Measurements from ENCODE around the gene YAP1. TPM values are rescaled to one million over a fixed set of nuclear protein-coding genes. Genes with fewer than 3 reads are reported as not detected.

Gene YAP1
- polyA plus RNA-seq, 1 donor = 78.8 TPM

GRCh38 chr11:102163368-102163767, 53.1 kb downstream of the YAP1 start:
- no peak for DNase-seq

GRCh38 chr11:102166175-102167064, 56.2 kb downstream of the YAP1 start:
- no peak for DNase-seq

- DNase-seq = no peak
These were observed 58.2 kb downstream of the YAP1 start for GRCh38 chr11:102168481-102168880.

- DNase-seq = no peak
These were observed 60.9 kb downstream of the YAP1 start for GRCh38 chr11:102171101-102171500.

GRCh38 chr11:102172127-102172848, 62.0 kb downstream of the YAP1 start:
- no peak for DNase-seq

- no peak for DNase-seq
These were observed 66.9 kb downstream of the YAP1 start for GRCh38 chr11:102177126-102177525.

GRCh38 chr11:102177974-102178631, 67.9 kb downstream of the YAP1 start:
- no peak for DNase-seq

- DNase-seq = no peak
These were observed 69.1 kb downstream of the YAP1 start for GRCh38 chr11:102179371-102179770.

- DNase-seq = no peak
These were observed 74.2 kb downstream of the YAP1 start for GRCh38 chr11:102184269-102184987.

GRCh38 chr11:102186551-102187191, 76.4 kb downstream of the YAP1 start:
- DNase-seq = no peak

GRCh38 chr11:102187416-102188151, 77.3 kb downstream of the YAP1 start:
- peak; percentile 51 for DNase-seq

- no peak for DNase-seq
These were observed 78.2 kb downstream of the YAP1 start for GRCh38 chr11:102188488-102188887.

- DNase-seq = no peak
These were observed 81.6 kb downstream of the YAP1 start for GRCh38 chr11:102191832-102192231.

- DNase-seq = no peak
These were observed 82.3 kb downstream of the YAP1 start for GRCh38 chr11:102192349-102193066.

- DNase-seq = no peak
These were observed 84.0 kb downstream of the YAP1 start for GRCh38 chr11:102194257-102194656.

GRCh38 chr11:102194990-102195389, 84.7 kb downstream of the YAP1 start:
- DNase-seq = no peak

GRCh38 chr11:102196351-102196750, 86.1 kb downstream of the YAP1 start:
- DNase-seq = no peak

- DNase-seq = no peak
These were observed 86.6 kb downstream of the YAP1 start for GRCh38 chr11:102196816-102197215.

GRCh38 chr11:102197670-102198139, 87.5 kb downstream of the YAP1 start:
- DNase-seq = no peak

GRCh38 chr11:102199673-102200072, 89.4 kb downstream of the YAP1 start:
- no peak for DNase-seq

Data from hindlimb muscle (tissue), 1 donor.